Endothelial cell of umbilical vein (primary cell): ENCODE measurements around the gene ST6GALNAC3.

ENCODE experiments used
- CTCF ChIP-seq, 2 donors: IDR thresholded peaks; 1 replicate in 1 of 2; 2 replicates in 1 of 2; pipeline ENCODE4 v1.5.1; 2011; ENCODE audit warnings: low read length in 2 of 2, mild to moderate bottlenecking in 2 of 2, moderate library complexity in 2 of 2, control low read depth in 1 of 2, inconsistent platforms in 1 of 2, low read depth in 1 of 2; ENCODE audit not compliant: insufficient read depth in 1 of 2; ENCODE audit errors: extremely low read depth in 1 of 2
- EZH2 ChIP-seq: IDR thresholded peaks from 2 replicates; pipeline ENCODE4 v1.6.1; 2012; ENCODE audit warnings: borderline replicate concordance, low read depth, mild to moderate bottlenecking, moderate library complexity, low read length, inconsistent platforms; ENCODE audit not compliant: severe bottlenecking
- FOS ChIP-seq: IDR thresholded peaks from 2 replicates; pipeline ENCODE4 v1.6.1; 2011; ENCODE audit warnings: mild to moderate bottlenecking, low read length, moderate library complexity, borderline replicate concordance; ENCODE audit not compliant: insufficient read depth
- GATA2 ChIP-seq: IDR thresholded peaks from 2 replicates; pipeline ENCODE4 v1.7.0; 2011; ENCODE audit warnings: low read depth, mild to moderate bottlenecking, moderate library complexity, mixed read lengths, low read length; ENCODE audit not compliant: insufficient read length, insufficient read depth
- JUN ChIP-seq: IDR thresholded peaks from 2 replicates; pipeline ENCODE4 v1.6.1; 2011; ENCODE audit warnings: borderline replicate concordance, low read depth; ENCODE audit not compliant: insufficient read length, insufficient read depth
- MAX ChIP-seq: IDR thresholded peaks from 2 replicates; pipeline ENCODE4 v1.6.1; 2011; ENCODE audit not compliant: insufficient read depth, insufficient read length
- MYC ChIP-seq: IDR thresholded peaks from one replicate; pipeline ENCODE4 v1.6.1; 2011; ENCODE audit warnings: mild to moderate bottlenecking, low read depth, low read length
- POLR2A ChIP-seq: IDR thresholded peaks from 2 replicates; pipeline ENCODE4 v1.6.1; 2012; ENCODE audit warnings: low read depth, mild to moderate bottlenecking, control low read depth, low read length
- POLR2AphosphoS5 ChIP-seq: IDR thresholded peaks from 2 replicates; pipeline ENCODE4 v1.6.1; 2012; ENCODE audit warnings: low read depth, mild to moderate bottlenecking, control low read depth, low read length, moderate library complexity; ENCODE audit not compliant: insufficient read depth

- TF ChIP-seq CTCF (IDR thresholded peaks at IDR 0.05; ENCODE audit: extremely low read depth in 1 of 2, insufficient read depth in 1 of 2, low read depth in 1 of 2, low read length in 2 of 2) (no peak), JUN (no peak), EZH2 (no peak), MYC (no peak), POLR2AphosphoS5 (no peak), MAX (no peak), POLR2A (no peak), FOS (no peak), GATA2 (no peak)
Observed at GRCh38 chr1:76314730-76315129, 240.2 kb downstream of the ST6GALNAC3 start.
